Keratinocyte (primary cell): Measurements from ENCODE around the gene CUX1. TPM values are rescaled to one million over a fixed set of nuclear protein-coding genes. Genes with fewer than 3 reads are reported as not detected.

Source experiments
- DNase-seq: peaks from one replicate; pipeline ENCODE4 v3.0.0-alpha.2; 2011; ENCODE audit warnings: low read depth, missing footprints, low spot score
- FAIRE-seq: peaks from 2 replicates; lab custom pipeline; 2011; peaks lifted over from hg19 to GRCh38; lab: Jason Lieb, UNC
- H2AFZ ChIP-seq: 2 replicates; pipeline ENCODE4 v1.6.0; 2012; ENCODE audit warnings: low read length, control low read depth, inconsistent platforms; ENCODE audit not compliant: control insufficient read depth
- H3K27ac ChIP-seq: 2 replicates; pipeline ENCODE4 v1.5.1; 2011; ENCODE audit warnings: low read length; ENCODE audit not compliant: control insufficient read depth, insufficient read depth
- H3K27me3 ChIP-seq: 3 replicates; pipeline ENCODE4 v1.6.0; 2011; ENCODE audit warnings: low read length; ENCODE audit not compliant: control insufficient read depth, insufficient read depth; ENCODE audit errors: extremely low read depth
- H3K36me3 ChIP-seq, 2 experiments: 2 replicates in 1 of 2; 3 replicates in 1 of 2; pipeline ENCODE4 v1.5.1; 2011; ENCODE audit warnings: low read length in 2 of 2, mild to moderate bottlenecking in 1 of 2; ENCODE audit not compliant: control insufficient read depth in 2 of 2, insufficient read depth in 2 of 2; ENCODE audit errors: extremely low read depth in 1 of 2
- H3K4me1 ChIP-seq: 3 replicates; pipeline ENCODE4 v1.5.1; 2011; ENCODE audit warnings: low read length; ENCODE audit not compliant: control insufficient read depth, insufficient read depth; ENCODE audit errors: extremely low read depth
- H3K4me2 ChIP-seq: 3 replicates; pipeline ENCODE4 v1.6.0; 2011; ENCODE audit warnings: low read depth, low read length; ENCODE audit not compliant: control insufficient read depth, insufficient read depth; ENCODE audit errors: extremely low read depth
- H3K4me3 ChIP-seq, 3 experiments: fragments of 200-600 bp in 1 of 3; sonication (generic) in 1 of 3; 2 replicates in 2 of 3; 3 replicates in 1 of 3; pipeline ENCODE4 v1.5.1; 2011 to 2016; ENCODE audit warnings: low read length in 3 of 3, mild to moderate bottlenecking in 3 of 3, control low read depth in 2 of 3, inconsistent platforms in 1 of 3, low read depth in 1 of 3, mixed read lengths in 1 of 3, mixed run types in 1 of 3, moderate library complexity in 1 of 3; ENCODE audit not compliant: control insufficient read depth in 2 of 3, insufficient read depth in 2 of 3; ENCODE audit errors: extremely low read depth in 1 of 3
- H3K79me2 ChIP-seq: 2 replicates; pipeline ENCODE4 v1.6.0; 2012; ENCODE audit warnings: low read length; ENCODE audit not compliant: control insufficient read depth, insufficient read depth
- H3K9ac ChIP-seq: 3 replicates; pipeline ENCODE4 v1.6.0; 2011; ENCODE audit warnings: low read length; ENCODE audit not compliant: control insufficient read depth, insufficient read depth; ENCODE audit errors: extremely low read depth
- H3K9me1 ChIP-seq: 3 replicates; pipeline ENCODE4 v1.6.0; 2011; ENCODE audit warnings: low read length; ENCODE audit not compliant: control insufficient read depth, insufficient read depth; ENCODE audit errors: extremely low read depth
- H3K9me3 ChIP-seq: 2 replicates; pipeline ENCODE4 v1.5.1; 2012; ENCODE audit warnings: low read depth, low read length; ENCODE audit not compliant: control insufficient read depth
- H4K20me1 ChIP-seq: 3 replicates; pipeline ENCODE4 v1.6.0; 2011; ENCODE audit warnings: low read length; ENCODE audit not compliant: control insufficient read depth, insufficient read depth; ENCODE audit errors: extremely low read depth
- CTCF ChIP-seq, 3 experiments: IDR thresholded peaks in 1 of 3; conservative IDR thresholded peaks in 1 of 3; optimal IDR thresholded peaks in 1 of 3; 2 replicates in 2 of 3; 3 replicates in 1 of 3; pipeline versions ENCODE3 to v1.5.1; 2011; ENCODE audit warnings: low read length in 3 of 3, mild to moderate bottlenecking in 3 of 3, moderate library complexity in 2 of 3, control low read depth in 1 of 3, inconsistent platforms in 1 of 3; ENCODE audit not compliant: insufficient read depth in 2 of 3; ENCODE audit errors: extremely low read depth in 1 of 3
- EZH2 ChIP-seq: IDR thresholded peaks from one replicate; pipeline ENCODE4 v1.6.1; 2012; ENCODE audit warnings: inconsistent platforms, mild to moderate bottlenecking, low read length, moderate library complexity
- dilution Hi-C: fragments of 300-500 bp; cut with MboI; formaldehyde crosslinking; loops from one replicate; pipeline ENCODE4 v1.7.0; 2020; ENCODE audit warnings: low sequenced_read_pairs; ENCODE audit not compliant: extremely low pct_ligation_motif_present
- polyA plus RNA-seq, 5 experiments: library from polyadenylated mRNA; depleted of rRNA in 3 of 5; stranded (reverse) in 3 of 5; stranded (forward) in 1 of 5; unstranded in 1 of 5; fragments of >200 nt; gene quantifications; 1 replicate in 1 of 5; 2 replicates in 3 of 5; 3 replicates in 1 of 5; pipeline versions ENCODE4 v1.2.1 to v1.2.3, GENCODE V29; 2011 to 2012; ENCODE audit warnings: missing spikeins in 2 of 5, low read depth in 1 of 5, low replicate concordance in 1 of 5

Gene CUX1
- polyA plus RNA-seq, 1 donor (not counting 4 experiments of a cell fraction or from before 2014, with no cell fraction given): 18.3 TPM

GRCh38 chr7:102189756-102190155 lies 372.3 kb downstream of the CUX1 start:
- FAIRE-seq: no peak

DNA sequence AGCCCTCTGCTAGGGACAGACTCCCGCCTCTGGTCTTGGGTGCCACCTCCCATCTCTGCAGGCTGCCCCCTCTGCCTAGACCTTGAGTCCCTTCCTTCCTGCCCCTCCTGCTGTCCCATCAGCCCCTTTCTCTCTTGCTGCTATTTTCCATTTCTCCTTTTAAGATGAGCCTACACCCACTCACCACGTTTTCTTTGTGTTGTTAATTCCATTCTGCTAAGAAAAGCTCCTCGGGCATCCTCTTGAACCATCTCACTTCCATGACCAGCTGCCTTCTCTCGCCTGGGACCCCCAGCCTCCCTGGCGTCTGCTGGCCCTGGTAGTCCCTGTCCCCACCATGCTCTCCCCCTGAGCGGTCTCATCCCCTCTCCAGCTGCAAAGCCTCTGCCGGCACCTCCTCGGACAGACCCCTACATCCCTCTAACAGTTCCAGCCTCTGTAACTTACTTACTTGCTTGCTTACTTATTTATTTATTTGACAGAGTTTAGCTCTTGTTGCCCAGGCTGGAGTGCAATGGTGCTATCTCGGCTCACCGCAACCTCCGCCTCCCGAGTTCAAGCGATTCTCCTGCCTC lies 373.4 kb downstream of the CUX1 start:
- Histone ChIP-seq H3K4me1 (no peaks in the 10 kb centered on the region), H3K9me3 (no peaks in the 10 kb centered on the region), H4K20me1 (no peaks in the 10 kb centered on the region), H3K79me2 (no peaks in the 10 kb centered on the region), H3K27me3 (no peaks in the 10 kb centered on the region), H3K4me3 (no peak overlapping the region), H3K9me1 (no peaks in the 10 kb centered on the region), H3K4me2 (no peak overlapping the region), H2AFZ (no peak overlapping the region), H3K36me3 (peaks cover 4 to 7% of the 10 kb centered on the region in 2 experiments), H3K9ac (no peak overlapping the region), H3K27ac (no peak overlapping the region)
- no peak for DNase-seq
- no peak for FAIRE-seq
- dilution Hi-C loops: no loop called here
- TF ChIP-seq CTCF (optimal IDR thresholded peaks at IDR 0.05 in 1 of 3, IDR thresholded peaks at IDR 0.05 in 1 of 3, conservative IDR thresholded peaks at IDR 0.05 in 1 of 3; ENCODE audit: extremely low read depth in 1 of 3, insufficient read depth in 2 of 3, low read length in 3 of 3): no peak
- TF ChIP-seq EZH2: no peak

More at GRCh38 chr7:102189756-102190155, 372.3 kb downstream of the CUX1 start:
- Histone ChIP-seq H3K27me3 (no peaks in the 10 kb centered on the region), H3K79me2 (no peaks in the 10 kb centered on the region), H2AFZ (no peak overlapping the region), H3K9me1 (no peaks in the 10 kb centered on the region), H3K27ac (no peak overlapping the region), H3K36me3 (peaks cover 4 to 10% of the 10 kb centered on the region in 2 experiments), H3K4me1 (no peaks in the 10 kb centered on the region), H3K9ac (no peak overlapping the region), H3K4me3 (no peak overlapping the region), H3K4me2 (no peak overlapping the region), H4K20me1 (no peaks in the 10 kb centered on the region), H3K9me3 (no peaks in the 10 kb centered on the region)
- dilution Hi-C loops: no loop called here
- DNase-seq: no peak
- TF ChIP-seq CTCF (optimal IDR thresholded peaks at IDR 0.05 in 1 of 3, IDR thresholded peaks at IDR 0.05 in 1 of 3, conservative IDR thresholded peaks at IDR 0.05 in 1 of 3; ENCODE audit: extremely low read depth in 1 of 3, insufficient read depth in 2 of 3, low read length in 3 of 3) (no peak), EZH2 (no peak)
